Measurements from ENCODE around the gene REM1.

REM1 gene

GRCh38 chr20:31523361-31524283, 48.5 kb downstream of the REM1 start:
- DNase-seq (ENCODE audit: low spot score), result no peak

DNA sequence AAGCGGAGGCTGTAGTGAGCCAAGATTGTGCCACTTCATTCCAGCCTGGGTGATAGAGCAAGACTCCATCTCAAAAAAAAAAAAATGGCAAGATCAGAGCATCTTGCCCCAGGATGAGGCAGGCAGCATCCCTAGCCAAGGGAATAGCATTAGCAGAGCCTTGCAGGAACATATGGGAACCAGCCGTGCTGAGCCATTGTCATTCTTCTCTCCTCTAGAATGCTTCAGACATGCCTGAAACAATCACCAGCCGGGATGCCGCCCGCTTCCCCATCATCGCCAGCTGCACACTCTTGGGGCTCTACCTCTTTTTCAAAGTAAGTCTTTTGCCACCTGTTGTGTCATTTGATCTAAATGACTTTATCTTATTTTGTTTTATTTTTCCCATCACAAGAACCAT, 52.2 kb downstream of the REM1 start:
- no peak for DNase-seq (ENCODE audit: low spot score)

All from kidney tubule cell (primary cell).